SK-N-MC (cell line): ENCODE results near the gene DCAF17.
"Not testable (repeated sequence)": the region's sequence is repeated elsewhere in the genome, so short reads cannot be mapped to it uniquely, and the experiment has no call there.

Experiments used
- DNase-seq: peaks from one replicate; pipeline ENCODE4 v3.0.0-alpha.2; 2011; ENCODE audit warnings: low read depth, low spot score
- H3K27ac ChIP-seq: fragments of 200-600 bp; sonication (generic); 2 replicates; pipeline ENCODE4 v1.5.1; 2016; ENCODE audit warnings: mixed run types
- H3K36me3 ChIP-seq: fragments of 200-600 bp; sonication (generic); 2 replicates; pipeline ENCODE4 v1.6.1; 2017; ENCODE audit warnings: antibody characterized with exemption, low read length, mixed read lengths; ENCODE audit not compliant: insufficient read depth
- H3K4me3 ChIP-seq: fragments of 200-600 bp; sonication (generic); 2 replicates; pipeline ENCODE4 v1.5.1; 2016
- H3K9ac ChIP-seq: fragments of 200-600 bp; sonication (generic); 2 replicates; pipeline ENCODE4 v1.8.0; 2017; ENCODE audit warnings: mixed run types, mixed read lengths; ENCODE audit not compliant: insufficient read length
- H3K9me3 ChIP-seq: fragments of 200-600 bp; sonication (generic); 2 replicates; pipeline ENCODE4 v1.6.1; 2017; ENCODE audit warnings: low read depth, mild to moderate bottlenecking, antibody characterized with exemption, low read length, moderate library complexity, mixed read lengths
- EZH2 ChIP-seq: fragments of 200-600 bp; sonication (generic); IDR thresholded peaks from one replicate; pipeline ENCODE4 v1.6.1; 2017; ENCODE audit warnings: antibody characterized with exemption
- FOXP2 ChIP-seq: optimal IDR thresholded peaks from 2 replicates; pipeline ENCODE3; 2011; ENCODE audit warnings: mild to moderate bottlenecking, moderate library complexity; ENCODE audit not compliant: insufficient read depth; ENCODE audit errors: extremely low read length, control extremely low read depth
- POLR2AphosphoS5 ChIP-seq: IDR thresholded peaks from 2 replicates; pipeline ENCODE4 v1.6.1; 2012; ENCODE audit warnings: mild to moderate bottlenecking, low read depth, low read length, borderline replicate concordance

DCAF17 gene

DNA sequence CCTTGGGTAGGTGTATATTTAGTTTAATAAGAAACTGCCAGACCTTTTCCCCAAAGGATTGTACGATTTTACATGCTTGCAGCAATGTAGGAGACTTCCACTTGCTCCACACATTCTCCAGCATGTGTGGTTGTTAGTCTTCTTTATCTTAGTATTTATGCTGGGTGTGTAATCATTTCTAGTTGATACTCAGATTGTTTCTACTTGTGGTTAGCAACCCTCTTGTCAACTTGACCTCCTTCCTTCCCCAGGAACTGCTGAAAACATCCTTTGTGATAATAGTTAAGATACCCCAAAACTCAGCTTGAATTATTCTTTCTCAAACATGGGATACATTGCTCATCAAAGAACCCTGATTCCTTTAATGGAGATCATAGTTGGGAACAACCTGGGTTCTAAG lies 51.1 kb downstream of the DCAF17 start:
- no peak for DNase-seq
- no peak overlapping the region for H3K4me3 ChIP-seq
- H3K27ac ChIP-seq = no peak overlapping the region
- no peaks in the 10 kb centered on the region; the same call in 1 of the 2 replicates for H3K9me3 ChIP-seq
- peaks cover 7% of the 10 kb centered on the region; the same call in 1 of the 2 replicates for H3K36me3 ChIP-seq
- TF ChIP-seq EZH2 (no peak), FOXP2 (no peak), POLR2AphosphoS5 (no peak)
- H3K9ac ChIP-seq = no peak overlapping the region

DNA sequence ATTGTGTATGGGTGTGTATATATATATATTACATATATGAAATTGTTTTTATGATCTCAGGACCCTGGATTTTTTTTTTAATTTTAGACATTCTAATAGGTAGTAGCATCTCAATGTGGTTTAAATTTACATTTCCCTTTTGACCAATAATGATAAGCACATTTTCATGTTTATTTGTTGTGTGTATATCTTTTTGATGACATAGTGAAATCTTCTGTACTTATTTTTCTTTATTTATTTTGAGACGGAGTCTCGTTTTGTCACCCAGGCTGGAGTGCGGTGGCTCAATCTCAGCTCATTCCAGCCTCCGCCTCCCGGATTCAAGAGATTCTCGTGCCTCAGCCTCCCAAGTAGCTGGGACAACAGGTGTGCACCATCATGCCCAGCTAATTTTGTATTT lies 53.2 kb downstream of the DCAF17 start:
- no peaks in the 10 kb centered on the region for H3K36me3 ChIP-seq
- H3K27ac ChIP-seq = no peak overlapping the region
- no peak for DNase-seq
- no peak overlapping the region for H3K9ac ChIP-seq
- H3K4me3 ChIP-seq = no peak overlapping the region
- TF ChIP-seq EZH2 (no peak), FOXP2 (no peak), POLR2AphosphoS5 (no peak)
- no peaks in the 10 kb centered on the region; the same call in 1 of the 2 replicates for H3K9me3 ChIP-seq

DNA sequence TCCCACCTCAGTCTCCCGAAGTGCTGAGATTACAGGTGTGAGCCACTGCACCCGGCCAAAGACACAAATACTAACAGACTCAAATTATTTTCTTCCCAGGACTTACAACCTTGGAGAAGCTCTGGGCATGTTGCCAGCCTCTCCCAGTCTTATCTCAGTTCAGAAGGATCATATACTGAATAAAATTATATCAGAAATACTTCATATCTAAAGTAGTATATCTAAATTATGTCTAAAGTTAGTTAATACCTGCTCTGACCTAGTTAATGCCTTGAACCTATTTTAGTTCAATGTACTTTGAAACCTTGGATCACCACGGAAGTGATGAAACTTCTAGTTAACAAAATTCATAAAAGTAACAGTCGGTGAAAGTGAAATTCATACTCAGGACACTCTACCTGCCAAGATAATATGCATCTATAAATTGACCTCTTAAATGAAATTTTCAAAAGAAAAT lies 53.8 kb downstream of the DCAF17 start:
- Histone ChIP-seq H3K4me3 (no peak overlapping the region), H3K9me3 (no peaks in the 10 kb centered on the region; the same call in 1 of the 2 replicates), H3K36me3 (no peaks in the 10 kb centered on the region), H3K9ac (no peak overlapping the region), H3K27ac (no peak overlapping the region)
- TF ChIP-seq POLR2AphosphoS5 (no peak), EZH2 (no peak)
- no peak for DNase-seq

DNA sequence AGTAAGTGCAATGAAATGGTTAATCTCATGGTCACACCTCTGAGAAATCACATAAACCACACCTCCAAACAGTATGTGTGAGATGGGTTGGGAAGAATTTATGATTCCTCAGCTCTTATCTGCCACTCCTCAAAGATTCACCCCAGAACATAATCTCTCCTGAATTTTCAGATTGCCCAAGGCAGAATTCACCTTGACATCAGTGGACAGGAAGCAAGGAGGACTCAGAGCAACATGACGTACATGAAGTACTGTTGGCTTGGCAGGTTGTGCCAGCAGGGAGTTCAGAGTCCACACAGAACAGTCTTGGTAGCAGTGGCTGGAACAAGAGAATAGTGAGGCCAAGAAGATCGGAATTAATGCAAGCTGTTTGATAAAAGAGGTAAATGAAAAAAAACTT lies 56.6 kb downstream of the DCAF17 start:
- TF ChIP-seq POLR2AphosphoS5 = no peak
- TF ChIP-seq EZH2 = no peak
- no peak for TF ChIP-seq FOXP2
- Histone ChIP-seq H3K4me3 (no peak overlapping the region), H3K36me3 (no peaks in the 10 kb centered on the region), H3K27ac (no peak overlapping the region), H3K9ac (no peak overlapping the region), H3K9me3 (no peaks in the 10 kb centered on the region; the same call in 1 of the 2 replicates)
- no peak for DNase-seq

DNA sequence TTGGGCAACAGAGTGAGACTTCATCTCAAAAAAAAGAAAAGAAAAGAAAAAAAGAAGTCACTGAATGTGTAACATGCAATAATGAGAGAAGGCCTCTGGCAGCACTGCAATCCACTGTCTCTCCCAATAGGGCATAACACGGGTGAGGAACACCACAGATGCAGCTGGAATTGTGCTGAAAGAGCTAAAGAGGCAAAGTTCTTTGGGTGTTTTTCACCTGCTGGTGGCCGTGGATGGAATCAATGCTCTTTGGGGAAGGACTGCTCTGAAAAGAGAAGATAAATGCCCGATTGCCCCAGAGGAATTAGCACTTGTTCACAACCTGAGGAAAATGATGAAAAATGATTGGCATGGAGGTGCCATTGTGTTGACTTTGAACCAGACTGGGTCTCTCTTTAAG lies 57.3 kb downstream of the DCAF17 start:
- Histone ChIP-seq H3K4me3 (no peak overlapping the region), H3K9ac (no peak overlapping the region), H3K36me3 (no peaks in the 10 kb centered on the region), H3K9me3 (no peaks in the 10 kb centered on the region; the same call in 1 of the 2 replicates), H3K27ac (no peak overlapping the region)
- no peak for DNase-seq
- no peak for TF ChIP-seq FOXP2
- TF ChIP-seq EZH2 = no peak
- no peak for TF ChIP-seq POLR2AphosphoS5

DNA sequence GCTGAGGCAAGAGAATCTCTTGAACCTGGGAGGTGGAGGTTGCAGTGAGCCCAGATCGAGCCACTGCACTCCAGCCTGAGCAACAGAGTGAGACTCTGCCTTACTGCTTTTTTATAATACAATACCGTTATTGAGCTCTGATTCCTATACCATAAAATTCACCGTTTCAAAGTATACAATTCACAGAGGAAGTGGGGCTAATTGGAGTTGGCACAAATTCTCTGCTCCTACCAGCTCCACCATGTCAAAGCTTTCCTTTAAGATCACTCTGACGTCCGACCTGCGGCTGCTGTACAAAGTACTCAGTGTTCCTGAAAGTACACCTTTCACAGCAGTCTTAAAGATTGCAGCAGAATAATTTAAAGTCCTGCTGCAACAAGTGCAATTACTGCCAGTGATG lies 58.6 kb downstream of the DCAF17 start:
- Histone ChIP-seq H3K9me3 (no peaks in the 10 kb centered on the region; the same call in 1 of the 2 replicates), H3K36me3 (no peaks in the 10 kb centered on the region), H3K4me3 (no peak overlapping the region), H3K27ac (no peak overlapping the region), H3K9ac (no peak overlapping the region)
- no peak for DNase-seq
- TF ChIP-seq EZH2 (no peak), POLR2AphosphoS5 (no peak), FOXP2 (no peak)

DNA sequence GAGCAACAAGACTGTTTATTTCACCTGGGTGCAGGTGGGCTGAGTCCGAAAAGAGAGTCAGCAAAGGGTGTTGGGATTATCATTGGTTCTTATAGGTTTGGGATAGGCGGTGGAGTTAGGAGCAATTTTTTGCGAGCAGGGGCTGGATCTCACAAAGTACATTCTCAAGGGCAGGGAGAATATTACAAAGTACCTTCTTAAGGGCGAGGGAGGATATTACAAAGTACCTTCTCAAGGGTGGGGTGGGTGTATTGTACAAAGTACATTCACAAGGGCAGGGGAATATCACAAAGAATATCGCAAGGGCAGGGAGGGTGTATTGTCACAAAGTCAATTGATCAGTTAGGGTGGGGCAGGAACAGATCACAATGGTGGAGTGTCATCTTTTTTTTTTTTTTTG lies 63.6 kb downstream of the DCAF17 start:
- not testable (repeated sequence) for DNase-seq, H3K9ac ChIP-seq, H3K4me3 ChIP-seq, H3K36me3 ChIP-seq, H3K9me3 ChIP-seq, H3K27ac ChIP-seq

DNA sequence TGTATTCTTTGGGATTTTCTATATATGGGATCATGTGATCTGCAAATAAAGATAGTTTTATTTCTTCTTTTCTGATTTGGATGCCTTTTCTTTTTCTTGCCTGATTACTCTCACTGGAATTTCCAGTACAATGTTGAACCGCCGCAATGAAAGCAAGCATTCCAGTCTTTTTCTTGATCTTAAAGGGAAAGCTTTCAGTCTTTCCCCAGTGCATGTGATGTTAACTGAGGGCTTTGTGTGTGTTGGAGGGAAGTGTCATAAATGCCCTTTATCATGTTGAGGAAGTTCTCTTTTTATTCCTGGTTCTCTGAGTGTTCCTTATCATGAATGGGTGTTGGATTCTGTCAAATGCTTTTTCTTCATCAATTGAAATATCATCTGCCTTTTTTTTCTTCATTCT lies 71.3 kb downstream of the DCAF17 start:
- Histone ChIP-seq H3K9me3 (no peaks in the 10 kb centered on the region), H3K9ac (no peak overlapping the region), H3K27ac (no peak overlapping the region), H3K4me3 (no peak overlapping the region), H3K36me3 (no peaks in the 10 kb centered on the region)
- TF ChIP-seq EZH2 (no peak), POLR2AphosphoS5 (no peak), FOXP2 (no peak)
- DNase-seq = no peak

DNA sequence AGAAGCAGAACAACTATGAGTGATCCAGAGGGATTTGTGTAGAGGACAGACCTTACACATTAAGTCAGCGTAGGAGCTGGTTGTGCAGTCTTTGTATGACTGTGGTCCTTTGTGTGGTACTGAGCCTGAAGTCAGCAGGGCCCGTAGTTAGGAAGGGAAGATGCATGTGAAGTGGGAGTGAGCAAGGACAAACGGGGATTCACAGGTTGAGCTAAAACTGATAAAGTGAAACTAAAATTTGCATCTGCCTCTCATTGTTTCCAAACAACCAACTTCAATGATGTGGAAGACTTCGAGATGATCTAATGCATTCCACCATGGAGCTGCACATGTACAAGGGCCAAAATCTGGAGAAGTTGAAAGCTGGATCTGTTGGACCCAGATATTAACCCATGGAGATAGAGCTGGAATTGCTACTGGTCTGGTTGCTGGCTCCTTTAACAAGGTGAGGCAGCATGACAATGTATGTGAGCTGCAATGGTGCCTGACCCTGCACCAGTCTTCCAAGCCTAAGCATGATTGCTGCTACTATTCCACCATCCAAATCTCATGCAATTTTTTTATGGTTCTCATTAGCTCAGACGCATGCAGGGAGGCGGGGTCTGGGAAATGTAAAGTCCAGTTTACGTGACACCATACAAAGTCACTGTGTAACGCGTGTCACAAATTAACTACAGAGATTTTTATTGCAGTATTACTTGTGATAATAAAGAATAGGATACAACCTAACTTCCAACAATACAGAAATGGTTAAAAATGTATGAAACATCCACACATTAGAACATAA lies 76.1 kb downstream of the DCAF17 start:
- Histone ChIP-seq H3K9me3 (no peaks in the 10 kb centered on the region), H3K36me3 (no peaks in the 10 kb centered on the region), H3K9ac (no peak overlapping the region), H3K27ac (no peak overlapping the region), H3K4me3 (no peak overlapping the region)
- no peak for DNase-seq
- TF ChIP-seq EZH2 = no peak
- no peak for TF ChIP-seq FOXP2
- TF ChIP-seq POLR2AphosphoS5 = no peak
